Measurements from ENCODE around the gene UBE2N. TPM values are rescaled to one million over a fixed set of nuclear protein-coding genes. Genes with fewer than 3 reads are reported as not detected.

Gene UBE2N
- 80.5 TPM for total RNA-seq

- DNase-seq (ENCODE audit: low spot score) = peak; percentile 95
These were observed at the start of gene UBE2N for GRCh38 chr12:93441617-93442410. Gene UBE2N (minus strand): TSS chr12:93441947. CDS start chr12:93441884, 63 bp downstream.

DNA sequence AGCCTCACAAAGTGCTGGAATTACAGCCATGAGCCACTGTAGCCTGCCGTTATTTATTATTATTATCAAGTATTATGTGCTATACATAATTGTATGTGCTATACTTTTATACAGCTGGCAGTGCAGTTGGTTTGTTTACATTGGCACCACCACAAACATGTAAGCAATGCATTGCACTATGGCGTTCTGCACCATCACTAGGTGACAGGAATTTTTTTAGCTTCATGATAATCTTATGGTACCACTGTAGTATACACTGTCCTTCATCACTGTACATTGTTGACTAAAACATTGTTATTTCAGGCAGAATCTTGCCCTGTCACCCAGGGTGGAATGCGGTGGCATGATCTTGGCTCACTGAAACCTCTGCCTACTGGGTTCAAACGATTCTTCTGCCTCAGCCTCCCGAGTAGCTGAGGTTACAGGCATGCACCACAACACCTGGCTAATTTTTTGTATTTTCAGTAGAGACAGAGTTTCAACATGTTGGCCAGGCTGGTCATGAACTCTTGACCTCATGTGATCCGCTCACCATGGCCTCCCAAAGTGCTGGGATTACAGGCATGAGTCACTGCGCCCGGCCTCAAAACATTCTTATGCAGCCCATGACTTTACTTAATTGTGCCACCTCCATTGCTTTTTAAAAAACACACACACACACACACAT lies 42.7 kb upstream of the UBE2N start:
- no peak for DNase-seq (ENCODE audit: low spot score)

GRCh38 chr12:93483151-93483807 lies 41.5 kb upstream of the UBE2N start:
- no peak for DNase-seq (ENCODE audit: low spot score)

DNA sequence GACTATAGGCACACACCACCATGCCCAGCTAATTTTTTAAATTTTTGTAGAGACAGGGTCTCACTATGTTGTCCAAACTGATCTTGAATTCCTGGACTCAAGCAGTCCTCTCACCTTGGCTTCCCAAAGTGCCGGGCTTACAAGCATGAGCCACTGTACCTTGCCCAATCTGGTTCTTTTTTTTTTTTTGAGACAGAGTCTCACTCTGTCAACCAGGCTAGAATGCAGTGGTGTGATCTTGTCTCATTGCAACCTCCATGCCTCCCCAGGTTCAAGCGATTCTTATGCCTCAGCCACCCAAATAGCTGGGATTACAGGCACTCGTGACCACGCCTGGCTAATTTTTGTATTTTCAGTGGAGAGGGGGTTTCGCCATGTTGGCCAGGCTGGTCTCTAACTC lies 41.0 kb upstream of the UBE2N start:
- no peak for DNase-seq (ENCODE audit: low spot score)

DNA sequence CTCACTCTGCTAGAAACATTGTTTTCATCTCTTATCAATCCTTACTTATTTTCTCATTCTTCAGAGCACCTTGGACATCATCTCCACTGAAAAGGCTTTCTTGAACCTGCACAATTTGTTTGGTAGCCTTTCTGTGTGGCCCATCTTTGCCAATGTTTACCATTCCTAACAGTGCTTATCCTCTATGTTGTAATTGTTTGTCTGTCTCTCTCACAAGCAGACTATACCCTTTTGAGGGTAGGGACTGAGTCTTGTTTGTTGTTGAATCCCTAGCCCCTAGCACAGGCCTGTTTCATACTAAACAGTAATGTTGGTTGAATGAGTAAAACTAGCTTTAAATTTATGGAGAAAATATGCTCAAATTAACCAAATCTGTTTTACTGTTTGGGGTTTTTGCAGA lies 34.8 kb upstream of the UBE2N start:
- no peak for DNase-seq (ENCODE audit: low spot score)

GRCh38 chr12:93469386-93469785 lies 27.6 kb upstream of the UBE2N start:
- no peak for DNase-seq (ENCODE audit: low spot score)

GRCh38 chr12:93468008-93468371 lies 26.2 kb upstream of the UBE2N start:
- no peak for DNase-seq (ENCODE audit: low spot score)

- DNase-seq (ENCODE audit: low spot score) = peak; percentile 93
These were observed 25.7 kb upstream of the UBE2N start, which contains the start of gene MRPL42 for GRCh38 chr12:93467351-93468007. Gene MRPL42 (plus strand): TSS chr12:93467514. CDS start chr12:93469286, 1,772 bp downstream.

GRCh38 chr12:93466625-93467350 lies 25.0 kb upstream of the UBE2N start:
- no peak for DNase-seq (ENCODE audit: low spot score)

GRCh38 chr12:93465841-93466240 lies 24.1 kb upstream of the UBE2N start:
- DNase-seq (ENCODE audit: low spot score) = no peak

DNA sequence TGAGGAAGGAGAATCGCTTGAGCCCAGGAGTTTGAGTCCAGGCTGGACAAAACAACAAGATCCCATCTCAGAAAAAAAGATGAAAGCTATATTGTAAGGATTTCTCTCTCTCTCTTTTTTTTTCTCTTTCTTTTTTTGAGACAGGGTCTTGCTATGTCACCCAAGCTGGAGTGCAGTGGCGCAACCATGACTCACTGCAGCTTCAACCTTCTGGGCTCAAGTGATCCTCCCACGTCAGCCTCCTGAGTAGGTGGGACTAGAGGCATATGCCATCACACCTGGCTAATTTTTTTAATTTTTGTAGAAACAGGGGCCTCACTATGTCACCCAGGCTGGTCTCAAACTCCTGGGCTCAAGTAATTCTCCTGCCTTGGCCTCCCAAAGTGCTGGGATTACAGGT lies 19.8 kb upstream of the UBE2N start:
- no peak for DNase-seq (ENCODE audit: low spot score)

DNA sequence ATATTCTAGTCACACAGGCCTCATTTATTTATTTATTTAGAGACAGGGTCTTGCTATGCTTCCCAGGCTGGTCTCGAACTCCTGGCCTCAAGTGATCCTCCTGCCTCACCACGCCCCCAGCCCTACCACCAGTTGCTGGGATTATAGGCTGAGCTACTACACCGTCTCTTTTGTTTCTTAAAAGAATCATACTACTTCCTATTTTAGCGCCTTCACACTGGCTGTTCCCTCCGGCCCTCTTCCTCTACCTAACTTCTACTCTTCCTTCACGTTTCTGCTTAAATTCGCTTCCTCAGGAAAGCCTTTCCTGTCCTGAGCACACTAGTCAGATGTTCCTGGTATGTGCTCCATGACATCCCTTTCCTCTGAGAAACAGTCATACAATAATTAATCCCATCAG lies 19.2 kb upstream of the UBE2N start:
- no peak for DNase-seq (ENCODE audit: low spot score)

GRCh38 chr12:93460003-93460402 lies 18.3 kb upstream of the UBE2N start:
- DNase-seq (ENCODE audit: low spot score) = no peak

- DNase-seq (ENCODE audit: low spot score) = no peak
These were observed 17.4 kb upstream of the UBE2N start for GRCh38 chr12:93459097-93459496.

GRCh38 chr12:93456077-93456476 lies 14.3 kb upstream of the UBE2N start:
- no peak for DNase-seq (ENCODE audit: low spot score)

- DNase-seq (ENCODE audit: low spot score) = no peak
These were observed 11.9 kb upstream of the UBE2N start for GRCh38 chr12:93453633-93454032.

- DNase-seq (ENCODE audit: low spot score) = no peak
These were observed 9.8 kb upstream of the UBE2N start for GRCh38 chr12:93451423-93452158.

- no peak for DNase-seq (ENCODE audit: low spot score)
These were observed 7.5 kb upstream of the UBE2N start for GRCh38 chr12:93449277-93449676.

- DNase-seq (ENCODE audit: low spot score) = no peak
These were observed 7.0 kb upstream of the UBE2N start for GRCh38 chr12:93448796-93449195.

DNA sequence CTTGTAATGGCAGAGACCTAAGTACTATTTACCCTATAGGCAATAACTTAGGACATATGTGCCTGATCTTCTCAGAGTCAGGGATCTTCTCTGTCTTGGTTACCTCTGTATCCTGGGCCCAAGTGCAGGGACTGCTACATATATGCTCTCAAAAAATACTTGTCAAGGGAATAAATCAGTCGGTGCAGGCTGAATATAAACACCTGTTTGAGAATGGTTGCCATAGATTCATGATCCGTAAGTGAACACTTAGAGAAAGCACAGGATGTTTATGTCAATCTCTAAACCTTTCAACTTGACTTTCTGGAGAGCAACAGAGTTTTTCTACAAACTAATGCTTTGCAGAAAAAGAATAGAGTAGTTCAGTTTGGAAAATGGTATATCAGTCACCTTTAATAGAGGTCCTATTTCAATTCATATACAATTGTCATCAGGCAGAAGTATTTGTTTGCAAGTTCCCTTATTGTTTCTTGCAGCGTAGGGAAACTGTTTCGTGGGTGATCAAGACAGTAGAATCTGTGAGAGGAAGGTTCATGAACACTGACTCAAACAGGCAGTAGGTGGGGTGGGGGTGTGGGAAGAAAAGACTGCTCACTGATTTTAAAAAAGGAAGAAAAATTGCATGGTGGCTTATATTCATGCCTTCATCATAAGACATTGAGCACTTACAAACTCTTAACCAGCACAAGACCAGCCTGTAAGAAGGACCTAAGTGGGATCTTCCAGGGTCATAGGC lies 6.0 kb upstream of the UBE2N start:
- DNase-seq (ENCODE audit: low spot score) = no peak

Data from mucosa of gallbladder (tissue), 1 donor.